Measurements from ENCODE around the gene GHR.

Gene GHR

GRCh38 chr5:42745426-42745825, 322.2 kb downstream of the GHR start:
- DNase-seq = no peak

GRCh38 chr5:42745856-42746255, 322.6 kb downstream of the GHR start:
- no peak for DNase-seq

GRCh38 chr5:42749020-42749419, 325.8 kb downstream of the GHR start:
- no peak for DNase-seq

- no peak for DNase-seq
Measured at GRCh38 chr5:42750507-42750906, 327.3 kb downstream of the GHR start.

GRCh38 chr5:42751044-42751443, 327.8 kb downstream of the GHR start:
- no peak for DNase-seq

- DNase-seq = no peak
Measured at GRCh38 chr5:42753099-42753498, 329.9 kb downstream of the GHR start.

GRCh38 chr5:42756606-42757601, 333.7 kb downstream of the GHR start, which contains the start of gene CCDC152:
Gene CCDC152 (plus strand): TSS chr5:42756818. CDS start chr5:42759122, 2,304 bp downstream.
- peak; percentile 77 to 83 for DNase-seq

GRCh38 chr5:42759456-42759855, 336.2 kb downstream of the GHR start:
- no peak for DNase-seq

GRCh38 chr5:42760426-42760825, 337.2 kb downstream of the GHR start:
- DNase-seq = no peak

GRCh38 chr5:42761791-42762190, 338.6 kb downstream of the GHR start:
- no peak for DNase-seq

GRCh38 chr5:42767491-42768105, 344.4 kb downstream of the GHR start:
- no peak for DNase-seq

- DNase-seq = no peak
Measured at GRCh38 chr5:42768106-42768504, 344.9 kb downstream of the GHR start.

GRCh38 chr5:42770003-42770402, 346.8 kb downstream of the GHR start:
- DNase-seq = no peak

Measured in activated T-cell treated with anti-CD3 and anti-CD28 coated beads, Interleukin-2, amount 50 U/mL, for 48 hours (primary cell).